Measurements from ENCODE around the gene RRP8.

DNA sequence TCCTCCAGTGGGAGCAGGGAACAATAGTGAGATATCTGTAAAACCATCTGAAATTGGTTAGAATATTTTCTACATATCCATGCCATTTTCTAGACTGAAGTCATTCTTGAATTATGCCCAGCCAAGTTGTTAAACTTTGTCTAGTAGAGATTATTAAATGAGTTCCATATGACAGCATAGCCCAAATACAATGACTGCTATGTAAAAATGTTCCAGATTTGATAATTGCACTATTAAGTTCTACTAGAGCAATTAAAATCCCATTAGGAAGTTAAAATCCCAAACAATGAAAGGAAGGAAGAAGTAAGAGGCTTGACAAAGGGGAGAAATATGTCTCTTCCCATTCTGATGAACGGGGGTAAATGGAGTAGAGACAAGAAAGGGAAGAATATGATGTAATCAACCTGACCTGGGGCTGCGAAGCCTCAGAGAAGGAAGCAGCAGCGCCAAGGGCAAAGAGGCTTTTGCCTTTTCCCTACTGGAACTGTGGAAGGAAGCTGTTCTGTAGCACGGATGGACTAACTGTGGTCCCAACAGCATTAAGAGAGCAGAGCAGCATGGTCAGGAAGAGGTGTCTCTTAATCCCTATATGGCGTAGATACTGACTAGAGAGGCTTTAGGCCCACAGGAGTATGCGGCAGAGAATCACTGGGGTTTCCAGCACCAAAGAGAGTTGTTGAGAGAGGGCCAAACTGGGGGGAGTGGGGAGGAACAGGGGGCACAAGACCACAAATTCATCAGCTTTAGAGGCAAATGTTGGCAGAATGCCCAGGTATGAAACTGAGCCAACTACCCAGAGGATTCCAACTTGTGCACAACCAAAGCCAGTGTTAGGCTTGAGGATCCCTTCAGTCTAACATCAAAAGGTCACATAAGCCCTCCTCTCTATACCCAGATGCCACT, 26.7 kb downstream of the RRP8 start:
- TF ChIP-seq YY1 (IDR thresholded peaks at IDR 0.05; ENCODE audit: insufficient read depth, insufficient read length) (no peak), SUZ12 (IDR thresholded peaks at IDR 0.05; ENCODE audit: extremely low read depth, insufficient read depth, insufficient read length) (no peak)

All from NT2/D1 (cell line).